IMR-90 (cell line): ENCODE data around the gene PLPPR3. TPM values are rescaled to one million over a fixed set of nuclear protein-coding genes. Genes with fewer than 3 reads are reported as not detected.

Source experiments
- ATAC-seq: fragments of 200-7000 bp; cut with Tn5 transposase; 2 replicates; pipeline ENCODE4 v1.9.1; 2020; ENCODE audit warnings: low read depth, mild to moderate bottlenecking, moderate library complexity
- BruUV-seq: library from RNA; stranded (reverse); fragments of 400-500 nt; replicated peaks from 2 replicates; lab custom pipeline; 2021; lab: Mats Ljungman, UMichigan
- CTCF ChIA-PET: fragments of 300-600 bp; formaldehyde crosslinking; extraction: SDS; loops from one replicate; lab custom pipeline; 2021; ENCODE audit warnings: antibody characterized with exemption; lab: Yijun Ruan, JAX
- POLR2A ChIA-PET: fragments of 300-600 bp; sonication (Branson Sonifier 250); formaldehyde crosslinking; loops from one replicate; lab custom pipeline; 2022; ENCODE audit warnings: antibody characterized with exemption; ENCODE audit not compliant: unreplicated experiment; lab: Charles Lee
- DNase-seq: peaks from one replicate; pipeline ENCODE4 v3.0.0; 2013
- H2AFZ ChIP-seq: replicated peaks from 2 replicates; pipeline ENCODE3; 2013; ENCODE audit warnings: low read length, mild to moderate bottlenecking; ENCODE audit not compliant: poor library complexity
- H2AK5ac ChIP-seq: 2 replicates; pipeline ENCODE4 v1.6.1; 2013; ENCODE audit warnings: low read depth, low read length, inconsistent platforms
- H2AK9ac ChIP-seq: replicated peaks from 2 replicates; pipeline ENCODE3; 2013; ENCODE audit warnings: mild to moderate bottlenecking, low read depth, low read length, moderate library complexity; ENCODE audit not compliant: poor library complexity
- H2BK120ac ChIP-seq: 2 replicates; pipeline ENCODE4 v1.6.1; 2013; ENCODE audit warnings: low read depth, low read length, inconsistent platforms
- H2BK15ac ChIP-seq: 3 replicates; pipeline ENCODE4 v1.6.1; 2013; ENCODE audit warnings: low read depth, low read length, inconsistent platforms
- H2BK20ac ChIP-seq: 2 replicates; pipeline ENCODE4 v1.6.1; 2013; ENCODE audit warnings: low read depth, mild to moderate bottlenecking, inconsistent platforms, low read length, moderate library complexity
- H2BK5ac ChIP-seq: 2 replicates; pipeline ENCODE4 v1.6.1; 2013; ENCODE audit warnings: mild to moderate bottlenecking, low read depth, low read length, inconsistent platforms; ENCODE audit not compliant: poor library complexity, severe bottlenecking
- H3K14ac ChIP-seq: replicated peaks from 2 replicates; pipeline ENCODE4 v1.6.1; 2013; ENCODE audit warnings: low read depth, low read length, inconsistent platforms
- H3K18ac ChIP-seq: 2 replicates; pipeline ENCODE4 v1.6.1; 2013; ENCODE audit warnings: low read depth, low read length, control low read depth
- H3K23ac ChIP-seq: 2 replicates; pipeline ENCODE4 v1.6.1; 2013; ENCODE audit warnings: low read depth, low read length, inconsistent platforms
- H3K27ac ChIP-seq: 2 replicates; pipeline ENCODE4 v1.5.1; 2013; ENCODE audit warnings: mild to moderate bottlenecking, control low read depth, low read length; ENCODE audit not compliant: insufficient read depth
- H3K27me3 ChIP-seq: 2 replicates; pipeline ENCODE4 v1.6.1; 2013; ENCODE audit warnings: low read length; ENCODE audit not compliant: control insufficient read depth, insufficient read depth
- H3K36me3 ChIP-seq: 2 replicates; pipeline ENCODE4 v1.6.1; 2013; ENCODE audit warnings: low read length, mixed read lengths; ENCODE audit not compliant: control insufficient read depth, insufficient read depth
- H3K4ac ChIP-seq: 2 replicates; pipeline ENCODE4 v1.6.1; 2013; ENCODE audit warnings: low read depth, low read length, inconsistent platforms
- H3K4me1 ChIP-seq: 2 replicates; pipeline ENCODE4 v1.6.1; 2013; ENCODE audit warnings: low read length, mixed read lengths; ENCODE audit not compliant: control insufficient read depth, insufficient read depth
- H3K4me2 ChIP-seq: 2 replicates; pipeline ENCODE4 v1.6.1; 2013; ENCODE audit warnings: low read depth, mild to moderate bottlenecking, control low read depth, low read length, moderate library complexity
- H3K4me3 ChIP-seq: 2 replicates; pipeline ENCODE4 v1.5.1; 2013; ENCODE audit warnings: low read depth, mild to moderate bottlenecking, control low read depth, low read length, moderate library complexity; ENCODE audit not compliant: insufficient read depth
- H3K56ac ChIP-seq: 2 replicates; pipeline ENCODE4 v1.6.1; 2013; ENCODE audit warnings: low read length, inconsistent platforms; ENCODE audit not compliant: insufficient read depth; ENCODE audit errors: extremely low read depth
- H3K79me1 ChIP-seq, 2 experiments: 2 replicates each; pipeline ENCODE4 v1.6.1; 2013; ENCODE audit warnings: low read length in 2 of 2, inconsistent platforms in 1 of 2, low read depth in 1 of 2
- H3K9ac ChIP-seq: 2 replicates; pipeline ENCODE4 v1.6.1; 2013; ENCODE audit warnings: low read depth, low read length, control low read depth
- H3K9me1 ChIP-seq: 2 replicates; pipeline ENCODE4 v1.6.1; 2013; ENCODE audit warnings: low read length, inconsistent platforms; ENCODE audit not compliant: insufficient read depth
- H3K9me3 ChIP-seq: 2 replicates; pipeline ENCODE4 v1.6.1; 2013; ENCODE audit warnings: low read length; ENCODE audit not compliant: control insufficient read depth, insufficient read depth
- H4K20me1 ChIP-seq: 2 replicates; pipeline ENCODE4 v1.6.1; 2013; ENCODE audit warnings: low read length, inconsistent platforms; ENCODE audit not compliant: insufficient read depth
- H4K5ac ChIP-seq: 2 replicates; pipeline ENCODE4 v1.6.1; 2013; ENCODE audit warnings: mild to moderate bottlenecking, low read depth, low read length, control low read depth
- H4K8ac ChIP-seq, 2 experiments: 2 replicates each; pipeline ENCODE4 v1.6.1; 2013; ENCODE audit warnings: low read depth in 2 of 2, low read length in 2 of 2, control low read depth in 1 of 2, inconsistent platforms in 1 of 2
- H4K91ac ChIP-seq: 2 replicates; pipeline ENCODE4 v1.6.1; 2013; ENCODE audit warnings: low read depth, low read length, inconsistent platforms; ENCODE audit not compliant: insufficient read depth
- MAFK ChIP-seq: IDR thresholded peaks from 2 replicates; pipeline ENCODE4 v1.6.1; 2012; ENCODE audit warnings: low read depth, low read length, improper control_type of control experiment
- USF2 ChIP-seq: fragments of 150-350 bp; IDR thresholded peaks from 2 replicates; pipeline ENCODE4 v1.6.1; 2017; ENCODE audit warnings: mild to moderate bottlenecking, antibody characterized with exemption, low read length, low read depth
- WGBS, 2 experiments: methylation state at CpG; one replicate each; pipeline versions ENCODE4 v1.1.5 to v1.1.7; 2013; ENCODE audit warnings: missing lambda C conversion rate in 2 of 2; ENCODE audit not compliant: insufficient read length in 1 of 2; ENCODE audit errors: extremely low coverage in 2 of 2; 5-methylcytosine and 5-hydroxymethylcytosine counted together
- dilution Hi-C: fragments of 300-500 bp; cut with HindIII; formaldehyde crosslinking; loops from one replicate; pipeline ENCODE4 v1.14.3; 2018; ENCODE audit warnings: low sequenced_read_pairs; ENCODE audit not compliant: unreplicated experiment
- in situ Hi-C: fragments of 300-500 bp; cut with MboI; formaldehyde crosslinking; loops from 3 replicates; pipeline ENCODE4 v1.14.3; 2019; ENCODE audit warnings: low sequenced_read_pairs, inconsistent platforms, mixed read lengths
- intact Hi-C: fragments of 100-400 bp; cut with micrococcal nuclease; formaldehyde crosslinking; loops from 2 replicates; pipeline ENCODE4 v1.10.0; 2022
- polyA plus RNA-seq, 3 experiments: library from polyadenylated mRNA; depleted of rRNA; stranded (reverse); fragments of >200 nt; gene quantifications; 2 replicates each; pipeline ENCODE4 v1.2.3, GENCODE V29; 2012; ENCODE audit warnings: low replicate concordance in 1 of 3
- total RNA-seq: library from RNA; depleted of rRNA; stranded (reverse); fragments of >200 nt; gene quantifications from 2 replicates; pipeline ENCODE4 v1.2.3, GENCODE V29; 2012

PLPPR3 gene
- total and polyA plus RNA-seq, 2 of the 4 experiments (the other 2 are of a cell fraction): 0.36 to 1.2 TPM

- Histone ChIP-seq H3K4me3 (no peak overlapping the region), H3K9me1 (no peaks in the 10 kb centered on the region), H3K4me1 (peaks cover 3% of the 10 kb centered on the region; the same call in 1 of the 2 replicates), H3K56ac (no peak overlapping the region), H2AFZ (peak overlapping the region; percentile 68), H4K5ac (no peak overlapping the region), H3K4me2 (no peak overlapping the region), H3K18ac (no peak overlapping the region), H2BK20ac (no peak overlapping the region), H4K8ac (no peak overlapping the region), H3K23ac (no peak overlapping the region), H3K79me1 (peaks cover 3 to 5% of the 10 kb centered on the region in 2 experiments; a peak in 2 of 4 replicates), H3K36me3 (peaks cover 5% of the 10 kb centered on the region), H4K20me1 (no peaks in the 10 kb centered on the region; the same call in 1 of the 2 replicates), H3K4ac (no peak overlapping the region), H2BK5ac (no peak overlapping the region), H2BK15ac (no peak overlapping the region), H3K27ac (no peak overlapping the region), H2AK9ac (peak overlapping the region; percentile 78), H3K27me3 (no peaks in the 10 kb centered on the region), H3K9ac (no peak overlapping the region), H3K9me3 (no peaks in the 10 kb centered on the region), H2BK120ac (no peak overlapping the region), H2AK5ac (0 out of 2 replicates have a peak overlapping the region, but pooled peaks have one; percentile 43), H3K14ac (no peak overlapping the region), H4K91ac (no peak overlapping the region)
- ChIA-PET POLR2A (interaction anchor here (0.5 kb wide), 1 partner anchor 183 kb away, joined by 22 read pairs; no protein-coding TSS in a partner anchor), CTCF (interaction anchor here (0.6 kb wide), 1 partner anchor 962 kb away, joined by 6 read pairs; no protein-coding TSS in a partner anchor)
- ATAC-seq (peak; percentile 61), DNase-seq (peak; percentile 17)
- no TSS peak for BruUV-seq
- dilution Hi-C loops (no loop called here), intact Hi-C loops (loop anchor here (10.0 kb wide), 1 partner anchor 198 kb away; the partner anchor contains the start of gene RNF126), in situ Hi-C loops (no loop called here)
- WGBS, 2 experiments: 20% methylated on average over 31 of the region's 48 CpGs; no CpG with 5 or more reads in 1 of the 2 experiments
- TF ChIP-seq MAFK: no peak
- peak; percentile 52; the same call in 1 of the 2 replicates for TF ChIP-seq USF2
Observed at GRCh38 chr19:862581-863314, 41.0 kb upstream of the PLPPR3 start.
